Measurements from ENCODE around the gene FAM47A.

DNA sequence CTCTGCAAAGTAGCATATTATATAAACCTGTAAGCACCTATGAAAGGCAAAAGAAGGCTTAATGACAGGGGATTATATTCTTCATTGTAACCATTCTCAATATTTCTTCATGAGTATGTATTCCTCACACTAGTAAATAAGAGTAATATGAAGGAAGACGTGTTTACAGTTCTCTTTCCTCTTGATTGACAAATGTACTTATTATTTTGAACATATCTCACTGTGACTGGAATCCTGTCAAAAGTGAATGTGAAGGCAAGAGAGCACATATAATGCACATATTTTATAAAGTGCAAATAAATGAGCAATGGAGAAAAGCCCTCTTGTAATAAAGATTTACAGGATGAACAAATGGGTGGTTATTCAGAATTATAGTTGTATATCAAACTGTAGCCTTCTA, 19.7 kb downstream of the FAM47A start:
- no peak for TF ChIP-seq CTCF (conservative IDR thresholded peaks at IDR 0.05)
- no peak for TF ChIP-seq ZFX (IDR thresholded peaks at IDR 0.05)
